Heart left ventricle (tissue), 13 donors: ENCODE results near the gene CIAO2A.

Source experiments
- CTCF ChIP-seq, 12 donors: fragments of 200-600 bp; sonication (generic) in 4 of 12; IDR thresholded peaks; one replicate each; pipeline versions ENCODE4 v1.5.0 to v1.8.0; 2018 to 2022; ENCODE audit warnings: antibody characterized with exemption in 12 of 12, mild to moderate bottlenecking in 5 of 12
- POLR2A ChIP-seq, 2 donors: fragments of 450-650 bp; IDR thresholded peaks; one replicate each; pipeline ENCODE4 v1.6.1; 2017; ENCODE audit warnings: antibody characterized with exemption in 2 of 2, mild to moderate bottlenecking in 2 of 2, moderate library complexity in 2 of 2
- donor health status: ischemic (EF 13 %, LVEDD 7.1; RV severe dilation, severe dysfunction).
- donor health status: DM: no; HTN: yes; CAD: no.
- donor health status: DM: no; HTN: no; CAD: no.
- donor health status: ischemic (EF 25% LVEDD 6.9; RV normal size, moderate dysfunction).
- donor health status: ischemic (EF 25% LVEDD 5.7; RV mildly dilated, moderate dysfunction).
- donor health status: ischemic (EF 35%, LVEDD 5.7; RV mildly dilated, moderate dysfunction).
- donor health status: nonischemic (EF 11% LVEDD 7.7; RV severe dilation, severe dysfunction).
- donor health status: DM: yes; HTN: yes; CAD: no.
- donor health status: PGD.
- donor health status: ischemic (EF 29% LVEDD 5.4; RV normal size, mild dysfunction).
- donor health status: nonischemic (EF 23%, LVEDD 6.1; RV moderate dilation, normal function).

DNA sequence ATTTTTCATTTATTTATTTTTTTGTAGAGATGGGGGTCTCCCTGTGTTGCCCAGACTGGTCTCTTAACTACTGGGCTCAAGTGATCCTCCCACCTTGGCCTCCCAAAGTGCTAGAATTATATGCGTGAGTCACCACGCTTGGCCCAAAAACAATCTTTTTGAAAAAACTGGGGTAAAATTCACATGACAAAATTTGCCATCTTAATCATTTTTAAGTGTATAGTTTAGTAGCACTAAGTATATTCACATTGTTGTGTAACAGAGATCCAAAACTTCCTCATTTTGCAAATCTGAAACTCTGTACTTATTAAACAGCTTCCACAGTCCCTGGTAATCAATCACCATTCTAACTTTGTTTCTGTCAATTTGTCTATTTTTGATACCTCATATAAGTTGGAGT is 7.3 kb upstream of the CIAO2A start:
- no peak for TF ChIP-seq POLR2A (IDR thresholded peaks at IDR 0.05)
- TF ChIP-seq CTCF (IDR thresholded peaks at IDR 0.05), result no peak
